Measurements from ENCODE around the gene SLC5A3. TPM values are rescaled to one million over a fixed set of nuclear protein-coding genes. Genes with fewer than 3 reads are reported as not detected.

The SLC5A3 gene
- polyA plus RNA-seq, 3 donors: 1.2 to 3.3 (median 1.6) TPM

GRCh38 chr21:34024374-34024693 is 49.0 kb upstream of the SLC5A3 start:
- Histone ChIP-seq H3K36me3 (replicated peaks in 1 of 2; ENCODE audit: control insufficient read depth in 1 of 2, insufficient read depth in 2 of 2, low read length in 2 of 2) (no peaks in the 10 kb centered on the region), H3K9me3 (replicated peaks in 1 of 2; ENCODE audit: control insufficient read depth in 1 of 2, insufficient read depth in 1 of 2, low read length in 2 of 2) (no peaks in the 10 kb centered on the region), H4K20me1 (ENCODE audit: insufficient read depth, low read length) (no peaks in the 10 kb centered on the region), H3K79me2 (ENCODE audit: insufficient read depth, low read length) (no peaks in the 10 kb centered on the region), H3K27me3 (ENCODE audit: control insufficient read depth in 2 of 2, insufficient read depth in 2 of 2, low read length in 2 of 2) (peaks cover 0 to 2% of the 10 kb centered on the region in 2 donors), H3K4me3 (replicated peaks in 1 of 3; ENCODE audit: low read depth in 2 of 3, low read length in 3 of 3) (no peak overlapping the region), H3K4me1 (ENCODE audit: control insufficient read depth in 1 of 2, insufficient read depth in 2 of 2, low read length in 2 of 2) (peaks cover 68% of the 10 kb centered on the region in 2 donors), H3K4me2 (replicated peaks; ENCODE audit: extremely low read depth, low read length, poor library complexity, severe bottlenecking) (no peak overlapping the region), H2AFZ (ENCODE audit: insufficient read depth, low read depth, low read length, poor library complexity, severe bottlenecking) (no peak overlapping the region), H3K9ac (ENCODE audit: insufficient read depth, low read length, poor library complexity, severe bottlenecking) (no peak overlapping the region), H3K27ac (ENCODE audit: low read depth in 1 of 2, low read length in 2 of 2) (no peak overlapping the region)
- no peaks in the 10 kb centered on the region for H3K36me3 Mint-ChIP-seq
- peaks cover 1 to 7% (median 3%) of the 10 kb centered on the region in 3 donors for H3K27me3 Mint-ChIP-seq (ENCODE audit: low read depth in 3 of 3)
- peaks cover 0 to 5% (median 0%) of the 10 kb centered on the region in 7 donors for H3K9me3 Mint-ChIP-seq
- TF ChIP-seq, protein P1, sequence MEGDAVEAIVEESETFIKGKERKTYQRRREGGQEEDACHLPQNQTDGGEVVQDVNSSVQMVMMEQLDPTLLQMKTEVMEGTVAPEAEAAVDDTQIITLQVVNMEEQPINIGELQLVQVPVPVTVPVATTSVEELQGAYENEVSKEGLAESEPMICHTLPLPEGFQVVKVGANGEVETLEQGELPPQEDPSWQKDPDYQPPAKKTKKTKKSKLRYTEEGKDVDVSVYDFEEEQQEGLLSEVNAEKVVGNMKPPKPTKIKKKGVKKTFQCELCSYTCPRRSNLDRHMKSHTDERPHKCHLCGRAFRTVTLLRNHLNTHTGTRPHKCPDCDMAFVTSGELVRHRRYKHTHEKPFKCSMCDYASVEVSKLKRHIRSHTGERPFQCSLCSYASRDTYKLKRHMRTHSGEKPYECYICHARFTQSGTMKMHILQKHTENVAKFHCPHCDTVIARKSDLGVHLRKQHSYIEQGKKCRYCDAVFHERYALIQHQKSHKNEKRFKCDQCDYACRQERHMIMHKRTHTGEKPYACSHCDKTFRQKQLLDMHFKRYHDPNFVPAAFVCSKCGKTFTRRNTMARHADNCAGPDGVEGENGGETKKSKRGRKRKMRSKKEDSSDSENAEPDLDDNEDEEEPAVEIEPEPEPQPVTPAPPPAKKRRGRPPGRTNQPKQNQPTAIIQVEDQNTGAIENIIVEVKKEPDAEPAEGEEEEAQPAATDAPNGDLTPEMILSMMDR (IDR thresholded peaks at IDR 0.05): no peak
- no peak overlapping the region for H3K27ac Mint-ChIP-seq
- peaks cover 18% of the 10 kb centered on the region for H3K4me1 Mint-ChIP-seq
- 93% methylated on average over 2 of the region's 3 CpGs for WGBS (ENCODE audit: insufficient coverage)
- intact Hi-C loops (cut with micrococcal nuclease): loop anchor here (5.0 to 10.0 kb wide), 4 partner anchors 47 to 178 kb away; no protein-coding TSS in a partner anchor
- DNase-seq: no peak
- no peak overlapping the region for H3K4me3 Mint-ChIP-seq

- no peaks in the 10 kb centered on the region for H3K79me2 ChIP-seq (ENCODE audit: insufficient read depth, low read length)
- TF ChIP-seq, protein P1 (IDR thresholded peaks at IDR 0.05): no peak
- Mint-ChIP-seq H3K27me3 (ENCODE audit: low read depth in 3 of 3) (peaks cover 1 to 11% (median 3%) of the 10 kb centered on the region in 3 donors), H3K36me3 (no peaks in the 10 kb centered on the region), H3K27ac (no peak overlapping the region), H3K4me3 (no peak overlapping the region), H3K4me1 (peaks cover 7% of the 10 kb centered on the region), H3K9me3 (no peaks in the 10 kb centered on the region)
- H4K20me1 ChIP-seq (ENCODE audit: insufficient read depth, low read length): no peaks in the 10 kb centered on the region
- no peak overlapping the region for H3K27ac ChIP-seq (ENCODE audit: low read depth in 1 of 2, low read length in 2 of 2)
- no peak overlapping the region for H3K9ac ChIP-seq (ENCODE audit: insufficient read depth, low read length, poor library complexity, severe bottlenecking)
- H3K36me3 ChIP-seq (replicated peaks in 1 of 2; ENCODE audit: control insufficient read depth in 1 of 2, insufficient read depth in 2 of 2, low read length in 2 of 2): no peaks in the 10 kb centered on the region
- 93% methylated on average over 3 of the region's 9 CpGs for WGBS (ENCODE audit: insufficient coverage)
- no peak overlapping the region for H3K4me3 ChIP-seq (replicated peaks in 1 of 3; ENCODE audit: low read depth in 2 of 3, low read length in 3 of 3)
- DNase-seq: no peak
- H2AFZ ChIP-seq (ENCODE audit: insufficient read depth, low read depth, low read length, poor library complexity, severe bottlenecking): no peak overlapping the region
- H3K9me3 ChIP-seq (replicated peaks in 1 of 2; ENCODE audit: control insufficient read depth in 1 of 2, insufficient read depth in 1 of 2, low read length in 2 of 2): no peaks in the 10 kb centered on the region
- H3K4me1 ChIP-seq (ENCODE audit: control insufficient read depth in 1 of 2, insufficient read depth in 2 of 2, low read length in 2 of 2): peaks cover 33% of the 10 kb centered on the region in 2 donors
- H3K27me3 ChIP-seq (ENCODE audit: control insufficient read depth in 2 of 2, insufficient read depth in 2 of 2, low read length in 2 of 2): peaks cover 0 to 2% of the 10 kb centered on the region in 2 donors
- intact Hi-C loops (cut with micrococcal nuclease): loop anchor here in 1 of 2 donors (10.0 kb wide), 1 partner anchor 83 kb away; no protein-coding TSS in a partner anchor
- H3K4me2 ChIP-seq (replicated peaks; ENCODE audit: extremely low read depth, low read length, poor library complexity, severe bottlenecking): no peak overlapping the region
Measured at GRCh38 chr21:34027721-34028461, 45.5 kb upstream of the SLC5A3 start.

Data from CD14-positive monocyte (primary cell).